Epithelial cell of esophagus (primary cell): ENCODE measurements around the gene NR6A1.
"Not testable (repeated sequence)": the region's sequence is repeated elsewhere in the genome, so short reads cannot be mapped to it uniquely, and the experiment has no call there.

Experiments used
- DNase-seq: peaks from one replicate; pipeline ENCODE4 v3.0.0; 2010; ENCODE audit warnings: low read depth
- H3K4me3 ChIP-seq: 2 replicates; pipeline ENCODE4 v1.5.1; 2011; ENCODE audit warnings: mild to moderate bottlenecking, low read length, control low read depth
- CTCF ChIP-seq: IDR thresholded peaks from 2 replicates; pipeline ENCODE4 v1.5.1; 2011; ENCODE audit warnings: low read depth, mild to moderate bottlenecking, low read length, control low read depth, inconsistent platforms; ENCODE audit not compliant: insufficient read depth; ENCODE audit errors: missing control alignments

Gene NR6A1

DNA sequence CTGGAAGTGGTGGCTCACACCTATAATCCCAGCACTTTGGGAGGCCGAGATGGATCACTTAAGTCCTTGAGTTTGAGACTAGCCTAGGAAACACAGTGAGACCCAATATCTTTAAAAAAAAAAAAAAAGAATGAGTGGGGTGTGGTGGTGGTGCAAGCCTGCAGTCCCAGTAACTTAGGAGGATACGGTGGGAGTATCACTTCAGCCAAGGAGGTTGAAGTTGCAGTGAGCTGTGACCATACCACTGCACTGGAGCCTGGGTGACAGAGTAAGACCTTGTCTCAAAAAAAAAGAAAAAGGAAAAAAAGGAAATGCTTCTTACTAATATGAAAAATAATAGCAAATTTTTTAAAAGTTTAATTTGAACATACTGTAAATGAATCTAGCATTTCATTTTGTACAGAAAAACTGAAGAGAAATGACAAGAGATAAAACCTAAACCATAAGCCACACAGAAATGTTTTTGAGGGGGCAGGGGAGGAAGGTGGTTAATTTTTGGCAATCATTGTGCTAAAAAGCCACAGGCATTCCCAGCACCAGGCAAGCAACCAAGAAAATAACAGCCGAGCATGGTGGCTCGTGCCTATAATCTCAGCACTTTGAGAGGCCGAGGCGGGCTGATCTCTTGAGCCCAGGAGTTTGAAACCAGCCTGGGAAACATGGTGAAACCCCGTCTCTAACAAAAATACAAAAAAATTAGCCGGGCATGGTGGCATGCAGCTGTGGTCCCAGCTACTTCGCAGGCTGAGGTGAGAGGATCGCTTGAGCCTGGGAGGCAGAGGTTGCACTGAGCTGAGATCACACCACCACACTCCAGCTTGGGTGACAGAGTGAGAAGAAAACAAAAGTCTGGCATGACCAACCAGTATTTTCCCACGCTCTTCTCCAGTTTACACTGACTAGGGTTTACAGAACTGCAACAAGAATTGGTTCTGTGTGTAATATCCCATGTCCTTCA lies 149.5 kb downstream of the NR6A1 start:
- H3K4me3 ChIP-seq: no peak overlapping the region
- TF ChIP-seq CTCF: no peak
- no peak for DNase-seq

DNA sequence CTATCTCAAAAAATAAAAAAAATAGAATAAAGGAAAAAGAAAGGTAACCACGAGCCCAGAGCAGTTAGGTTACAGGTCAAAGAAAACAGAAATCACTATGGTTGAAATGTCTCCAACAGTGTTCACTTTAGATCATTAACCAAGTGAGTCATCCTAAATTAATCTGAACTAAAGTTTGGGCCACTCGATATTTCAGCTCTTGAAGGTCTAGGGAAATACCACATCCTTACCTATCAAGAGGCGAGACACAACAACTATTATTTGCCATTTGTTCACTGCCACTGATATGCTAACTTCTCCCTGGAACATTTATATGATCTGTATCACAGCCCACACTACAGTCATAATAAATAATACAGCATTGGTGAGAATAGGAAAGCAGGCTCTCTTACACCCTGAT lies 152.6 kb downstream of the NR6A1 start:
- H3K4me3 ChIP-seq: no peak overlapping the region
- TF ChIP-seq CTCF: no peak
- no peak for DNase-seq

- DNase-seq: peak; percentile 80
- H3K4me3 ChIP-seq: no peak overlapping the region
- TF ChIP-seq CTCF: peak; percentile 98
Observed at GRCh38 chr9:124617477-124618141, 153.5 kb downstream of the NR6A1 start.

- no peak for TF ChIP-seq CTCF
- no peak overlapping the region for H3K4me3 ChIP-seq
- DNase-seq: no peak
Observed at GRCh38 chr9:124616961-124617360, 154.2 kb downstream of the NR6A1 start.

GRCh38 chr9:124615840-124616239 lies 155.3 kb downstream of the NR6A1 start:
- H3K4me3 ChIP-seq: not testable (repeated sequence)

DNA sequence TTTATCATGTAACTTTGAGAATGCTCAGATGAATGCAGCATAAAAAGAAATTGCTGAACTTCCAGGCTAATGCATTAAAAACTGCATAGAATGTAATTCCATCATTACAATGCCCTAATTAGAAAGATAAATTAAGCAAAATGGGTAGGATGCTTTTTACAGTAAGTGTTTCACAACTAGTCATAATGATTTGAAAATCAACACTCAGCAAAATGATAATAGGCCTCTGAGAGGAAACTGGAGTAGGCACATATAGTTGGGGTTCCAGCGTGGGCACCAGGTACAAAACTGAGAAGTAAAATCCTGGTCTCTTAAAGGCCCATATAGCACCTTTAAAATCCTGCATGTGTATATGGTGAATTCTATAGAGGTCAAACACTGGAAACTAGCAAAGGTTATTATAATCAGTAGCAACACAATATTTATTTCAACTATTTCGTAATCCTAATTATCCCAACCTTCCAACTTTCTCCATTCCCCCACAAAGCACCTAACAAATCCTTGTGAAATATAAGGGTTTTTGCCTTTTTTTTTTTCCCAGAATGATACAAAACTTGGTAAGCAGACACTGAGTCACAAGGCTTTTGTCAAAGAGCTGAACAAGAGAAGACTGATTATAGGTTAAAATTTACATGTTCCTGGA lies 155.9 kb downstream of the NR6A1 start:
- H3K4me3 ChIP-seq: no peak overlapping the region
- no peak for DNase-seq
- TF ChIP-seq CTCF: no peak

More at GRCh38 chr9:124615840-124616239, 155.3 kb downstream of the NR6A1 start:
- DNase-seq: not testable (repeated sequence)

- no peak for DNase-seq
- H3K4me3 ChIP-seq: no peak overlapping the region
- no peak for TF ChIP-seq CTCF
Observed at GRCh38 chr9:124613849-124614248, 157.3 kb downstream of the NR6A1 start.
